MCF 10A (cell line): Measurements from ENCODE around the gene GPHN. TPM values are rescaled to one million over a fixed set of nuclear protein-coding genes. Genes with fewer than 3 reads are reported as not detected.
A peak's percentile ranks its signal among the peaks of the same experiment; 100 is the strongest.

ENCODE experiments used
- BruUV-seq: library from RNA; stranded (reverse); fragments of 400-500 nt; replicated peaks from 2 replicates; lab custom pipeline; 2021; lab: Mats Ljungman, UMichigan
- CTCF ChIA-PET: fragments of 300-600 bp; sonication (Branson Sonifier 250); formaldehyde crosslinking; extraction: SDS; loops from one replicate; lab custom pipeline; 2021; ENCODE audit warnings: antibody characterized with exemption, inconsistent platforms; lab: Yijun Ruan, JAX
- POLR2A ChIA-PET: fragments of 300-600, 350-650 bp; sonication (Branson Sonifier 250); formaldehyde crosslinking; extraction: SDS; loops from one replicate; lab custom pipeline; 2020; ENCODE audit warnings: antibody characterized with exemption, inconsistent platforms; lab: Yijun Ruan, JAX
- DNase-seq: peaks from one replicate; pipeline ENCODE4 v3.0.0-alpha.2; 2018; ENCODE audit not compliant: unreplicated experiment
- H3K27ac Mint-ChIP-seq: one replicate; pipeline ENCODE4 v1.8.0; 2022; ENCODE audit warnings: mild to moderate bottlenecking, low read depth, mixed read lengths; ENCODE audit not compliant: unreplicated experiment
- H3K27me3 Mint-ChIP-seq: one replicate; pipeline ENCODE4 v1.8.0; 2022; ENCODE audit warnings: mixed read lengths; ENCODE audit not compliant: insufficient read depth, unreplicated experiment
- H3K36me3 Mint-ChIP-seq: one replicate; pipeline ENCODE4 v1.8.0; 2022; ENCODE audit warnings: mild to moderate bottlenecking, moderate library complexity, mixed read lengths; ENCODE audit not compliant: insufficient read depth, unreplicated experiment
- H3K4me1 Mint-ChIP-seq: one replicate; pipeline ENCODE4 v1.8.0; 2022; ENCODE audit warnings: mixed read lengths; ENCODE audit not compliant: insufficient read depth, unreplicated experiment
- H3K4me3 Mint-ChIP-seq: one replicate; pipeline ENCODE4 v1.8.0; 2022; ENCODE audit warnings: mild to moderate bottlenecking, moderate library complexity, mixed read lengths; ENCODE audit not compliant: unreplicated experiment
- H3K9me3 Mint-ChIP-seq: one replicate; pipeline ENCODE4 v1.8.0; 2022; ENCODE audit warnings: mixed read lengths; ENCODE audit not compliant: unreplicated experiment
- CTCF ChIP-seq: fragments of 200-600 bp; IDR thresholded peaks from one replicate; pipeline ENCODE4 v1.8.0; 2022; ENCODE audit warnings: antibody characterized with exemption, mild to moderate bottlenecking; ENCODE audit not compliant: unreplicated experiment
- intact Hi-C: fragments of 100-400 bp; cut with micrococcal nuclease; formaldehyde crosslinking; loops from 2 replicates; pipeline ENCODE4 v1.14.1; 2022
- total RNA-seq: library from RNA; stranded (reverse); gene quantifications from 2 replicates; pipeline ENCODE4 v1.2.3, GENCODE V29; 2022

The GPHN gene
- total RNA-seq, 1 experiment from 2014 or later = 26.8 TPM

- Mint-ChIP-seq H3K27me3 (no peaks in the 10 kb centered on the region), H3K36me3 (no peaks in the 10 kb centered on the region), H3K4me3 (no peak overlapping the region), H3K27ac (no peak overlapping the region), H3K9me3 (no peaks in the 10 kb centered on the region), H3K4me1 (peaks cover 10% of the 10 kb centered on the region)
- POLR2A ChIA-PET = interaction anchor here (1.0 to 1.5 kb wide), 2 partner anchors 14 to 19 kb away, joined by 4 to 5 read pairs; no protein-coding TSS in a partner anchor
- no peak for TF ChIP-seq CTCF
- CTCF ChIA-PET = interaction anchor here (0.6 to 2.7 kb wide), 31 partner anchors 8 to 1706 kb away, joined by 3 to 10 read pairs (median 4); no protein-coding TSS in a partner anchor
- DNase-seq = no peak
- intact Hi-C loops = loop anchor here (1.0 to 10.0 kb wide), 6 partner anchors 123 to 663 kb away; no protein-coding TSS in a partner anchor
- no TSS peak for BruUV-seq
Measured at GRCh38 chr14:66623838-66624237, 115.9 kb downstream of the GPHN start.

GRCh38 chr14:66624336-66624937, 116.5 kb downstream of the GPHN start:
- ChIA-PET POLR2A (interaction anchor here (1.5 kb wide), 1 partner anchor 19 kb away, joined by 4 read pairs; no protein-coding TSS in a partner anchor), CTCF (interaction anchor here (0.6 to 2.0 kb wide), 32 partner anchors 9 to 1706 kb away, joined by 3 to 9 read pairs (median 4); no protein-coding TSS in a partner anchor)
- Mint-ChIP-seq H3K4me3 (no peak overlapping the region), H3K4me1 (peaks cover 10% of the 10 kb centered on the region), H3K36me3 (no peaks in the 10 kb centered on the region), H3K9me3 (no peaks in the 10 kb centered on the region), H3K27ac (no peak overlapping the region), H3K27me3 (no peaks in the 10 kb centered on the region)
- intact Hi-C loops = loop anchor here (1.0 to 10.0 kb wide), 6 partner anchors 122 to 663 kb away; no protein-coding TSS in a partner anchor
- DNase-seq = peak; percentile 68
- BruUV-seq = no TSS peak
- peak; percentile 63 for TF ChIP-seq CTCF

- H3K27me3 Mint-ChIP-seq = no peaks in the 10 kb centered on the region
- CTCF ChIA-PET = no interaction called here
- DNase-seq = no peak
- no peak overlapping the region for H3K27ac Mint-ChIP-seq
- intact Hi-C loops = loop anchor here (10.0 kb wide), 1 partner anchor 134 kb away; no protein-coding TSS in a partner anchor
- no peak for TF ChIP-seq CTCF
- no TSS peak for BruUV-seq
- POLR2A ChIA-PET = interaction anchor here (0.6 kb wide), 1 partner anchor 535 kb away, joined by 3 read pairs; no protein-coding TSS in a partner anchor
- H3K36me3 Mint-ChIP-seq = no peaks in the 10 kb centered on the region
- no peaks in the 10 kb centered on the region for H3K9me3 Mint-ChIP-seq
- peaks cover 10% of the 10 kb centered on the region for H3K4me1 Mint-ChIP-seq
- no peak overlapping the region for H3K4me3 Mint-ChIP-seq
Measured at GRCh38 chr14:66628636-66629035, 120.7 kb downstream of the GPHN start.

GRCh38 chr14:66629499-66629898, 121.6 kb downstream of the GPHN start:
- H3K27ac Mint-ChIP-seq = no peak overlapping the region
- no peaks in the 10 kb centered on the region for H3K27me3 Mint-ChIP-seq
- peaks cover 10% of the 10 kb centered on the region for H3K4me1 Mint-ChIP-seq
- H3K4me3 Mint-ChIP-seq = no peak overlapping the region
- no peak for TF ChIP-seq CTCF
- no peaks in the 10 kb centered on the region for H3K9me3 Mint-ChIP-seq
- no peaks in the 10 kb centered on the region for H3K36me3 Mint-ChIP-seq
- no TSS peak for BruUV-seq
- POLR2A ChIA-PET = no interaction called here
- CTCF ChIA-PET = no interaction called here
- no peak for DNase-seq
- intact Hi-C loops = loop anchor here (10.0 kb wide), 1 partner anchor 135 kb away; no protein-coding TSS in a partner anchor
